ENCODE data around the gene SMPD3.

Gene SMPD3

GRCh38 chr16:68355447-68356248 is 92.7 kb downstream of the SMPD3 start:
- no peak for DNase-seq (ENCODE audit: low spot score)

- DNase-seq (ENCODE audit: low spot score) = no peak
These were observed 93.5 kb downstream of the SMPD3 start for GRCh38 chr16:68354816-68355215.

- DNase-seq (ENCODE audit: low spot score) = no peak
These were observed 94.9 kb downstream of the SMPD3 start for GRCh38 chr16:68353366-68353765.

GRCh38 chr16:68351991-68352431 is 96.3 kb downstream of the SMPD3 start:
- no peak for DNase-seq (ENCODE audit: low spot score)

- DNase-seq (ENCODE audit: low spot score) = no peak
These were observed 96.8 kb downstream of the SMPD3 start for GRCh38 chr16:68351463-68351862.

GRCh38 chr16:68350813-68351350 is 97.4 kb downstream of the SMPD3 start:
- DNase-seq (ENCODE audit: low spot score) = no peak

- DNase-seq (ENCODE audit: low spot score) = no peak
These were observed 98.4 kb downstream of the SMPD3 start for GRCh38 chr16:68349838-68350410.

- no peak for DNase-seq (ENCODE audit: low spot score)
These were observed 99.5 kb downstream of the SMPD3 start for GRCh38 chr16:68348639-68349445.

GRCh38 chr16:68347605-68348004 is 100.7 kb downstream of the SMPD3 start:
- no peak for DNase-seq (ENCODE audit: low spot score)

GRCh38 chr16:68346892-68347480 is 101.3 kb downstream of the SMPD3 start:
- no peak for DNase-seq (ENCODE audit: low spot score)

- DNase-seq (ENCODE audit: low spot score) = no peak
These were observed 102.2 kb downstream of the SMPD3 start for GRCh38 chr16:68345958-68346635.

GRCh38 chr16:68345351-68345810 is 102.9 kb downstream of the SMPD3 start:
- DNase-seq (ENCODE audit: low spot score) = no peak

GRCh38 chr16:68344252-68344651 is 104.1 kb downstream of the SMPD3 start:
- no peak for DNase-seq (ENCODE audit: low spot score)

GRCh38 chr16:68343137-68343536 is 105.2 kb downstream of the SMPD3 start:
- no peak for DNase-seq (ENCODE audit: low spot score)

- DNase-seq (ENCODE audit: low spot score) = no peak
These were observed 105.7 kb downstream of the SMPD3 start for GRCh38 chr16:68342620-68343019.

- no peak for DNase-seq (ENCODE audit: low spot score)
These were observed 109.1 kb downstream of the SMPD3 start for GRCh38 chr16:68339214-68339613.

GRCh38 chr16:68338326-68339119 is 109.8 kb downstream of the SMPD3 start:
- DNase-seq (ENCODE audit: low spot score) = no peak

- no peak for DNase-seq (ENCODE audit: low spot score)
These were observed 113.1 kb downstream of the SMPD3 start for GRCh38 chr16:68335175-68335574.

- DNase-seq (ENCODE audit: low spot score) = peak; percentile 48
These were observed 115.7 kb downstream of the SMPD3 start for GRCh38 chr16:68332411-68333121.

- DNase-seq (ENCODE audit: low spot score) = no peak
These were observed 116.4 kb downstream of the SMPD3 start for GRCh38 chr16:68331879-68332410.

Data from HuH-7.5 (cell line).